RPMI7951 (cell line): ENCODE data around the gene CD40. TPM values are rescaled to one million over a fixed set of nuclear protein-coding genes. Genes with fewer than 3 reads are reported as not detected.

Source experiments
- DNase-seq: peaks from one replicate; pipeline ENCODE4 v3.0.0-alpha.2; 2012; ENCODE audit warnings: low read depth
- total RNA-seq: library from RNA; depleted of rRNA; stranded (reverse); fragments of >200 nt; shearing (Covaris generic); gene quantifications from 2 replicates; pipeline ENCODE4 v1.2.3, GENCODE V29; 2014

Gene CD40
- total RNA-seq, 1 experiment from 2014 or later, result 0.72 TPM

DNA sequence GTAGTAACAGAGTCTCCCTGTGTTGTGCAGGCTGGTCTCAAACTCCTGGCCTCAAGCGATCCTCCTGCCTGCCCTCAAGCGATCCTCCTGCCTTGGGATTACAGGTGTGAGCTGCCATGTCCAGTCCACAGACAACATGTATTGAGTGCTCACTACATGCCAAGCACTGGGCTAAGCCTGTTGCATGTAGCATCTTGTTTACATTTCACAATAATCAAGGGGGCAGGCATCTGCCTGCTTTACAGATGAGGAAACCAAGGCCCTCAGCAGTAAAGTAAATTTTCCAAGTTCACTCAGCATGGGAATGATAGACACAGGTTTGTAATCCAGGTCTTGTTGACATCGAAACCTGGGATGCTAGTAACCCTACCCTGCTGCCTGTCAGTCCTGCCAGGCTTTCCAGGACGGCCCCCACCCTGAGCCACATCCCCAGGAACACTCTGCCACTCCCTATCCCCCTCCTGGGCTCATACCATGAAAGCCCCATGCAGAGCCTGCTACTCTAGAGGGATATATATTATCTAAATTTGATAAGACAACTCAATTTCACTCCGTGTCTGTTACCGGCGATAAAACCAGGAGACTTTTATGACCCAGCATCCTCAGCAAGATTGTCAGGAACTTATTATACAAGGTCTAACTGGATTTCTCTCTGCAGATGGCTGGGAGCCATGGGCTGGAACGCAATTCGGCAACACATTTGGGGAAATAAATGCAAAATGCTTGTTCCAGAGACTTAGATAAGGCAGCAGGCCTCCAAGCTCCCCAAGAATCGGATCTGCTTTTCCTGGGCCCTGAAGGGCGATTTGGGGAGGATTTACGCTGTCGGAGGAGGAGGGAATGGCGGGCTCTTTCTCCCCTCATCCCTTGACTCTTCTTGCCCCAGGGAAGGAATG, 30.4 kb downstream of the CD40 start:
- no peak for DNase-seq

DNA sequence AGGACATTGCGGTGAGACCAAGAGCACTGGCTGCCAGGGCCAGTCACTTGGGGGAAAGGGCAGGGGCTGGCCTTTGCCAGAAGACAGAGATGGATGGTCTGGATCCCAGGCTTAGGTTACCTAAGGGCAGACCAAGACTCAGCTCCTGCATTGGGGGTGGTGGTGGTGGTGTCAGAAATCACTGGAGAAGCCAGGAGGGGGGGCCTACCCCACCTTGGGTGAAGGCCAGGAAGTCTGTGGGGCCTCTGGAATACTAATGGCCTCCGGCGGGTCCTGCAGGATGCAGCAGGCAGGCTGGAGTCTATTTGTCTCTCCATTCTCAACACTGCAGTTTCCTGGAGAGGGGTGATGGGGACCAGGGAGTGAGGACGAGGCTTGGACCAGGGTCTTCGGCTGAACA, 32.8 kb downstream of the CD40 start:
- no peak for DNase-seq

DNA sequence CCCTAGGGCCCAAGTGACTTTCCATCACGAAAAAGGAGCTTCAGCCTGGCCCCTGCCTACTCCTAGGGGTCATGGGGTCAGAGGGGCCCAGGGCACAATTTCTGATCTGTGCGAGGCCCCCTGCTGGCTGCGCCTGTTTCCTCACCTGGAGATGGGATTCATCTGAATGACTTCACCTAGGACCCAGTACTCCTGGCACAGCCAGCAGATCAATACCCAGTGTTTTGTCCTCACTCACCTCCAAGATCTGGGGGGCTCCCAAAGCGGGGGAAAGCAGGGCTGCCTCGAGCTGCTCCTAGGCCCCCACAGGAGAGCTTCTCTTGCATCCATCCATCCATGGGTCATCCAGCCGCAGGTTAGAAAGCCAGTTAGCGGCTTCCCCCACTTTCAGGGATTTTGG, 33.8 kb downstream of the CD40 start:
- no peak for DNase-seq

DNA sequence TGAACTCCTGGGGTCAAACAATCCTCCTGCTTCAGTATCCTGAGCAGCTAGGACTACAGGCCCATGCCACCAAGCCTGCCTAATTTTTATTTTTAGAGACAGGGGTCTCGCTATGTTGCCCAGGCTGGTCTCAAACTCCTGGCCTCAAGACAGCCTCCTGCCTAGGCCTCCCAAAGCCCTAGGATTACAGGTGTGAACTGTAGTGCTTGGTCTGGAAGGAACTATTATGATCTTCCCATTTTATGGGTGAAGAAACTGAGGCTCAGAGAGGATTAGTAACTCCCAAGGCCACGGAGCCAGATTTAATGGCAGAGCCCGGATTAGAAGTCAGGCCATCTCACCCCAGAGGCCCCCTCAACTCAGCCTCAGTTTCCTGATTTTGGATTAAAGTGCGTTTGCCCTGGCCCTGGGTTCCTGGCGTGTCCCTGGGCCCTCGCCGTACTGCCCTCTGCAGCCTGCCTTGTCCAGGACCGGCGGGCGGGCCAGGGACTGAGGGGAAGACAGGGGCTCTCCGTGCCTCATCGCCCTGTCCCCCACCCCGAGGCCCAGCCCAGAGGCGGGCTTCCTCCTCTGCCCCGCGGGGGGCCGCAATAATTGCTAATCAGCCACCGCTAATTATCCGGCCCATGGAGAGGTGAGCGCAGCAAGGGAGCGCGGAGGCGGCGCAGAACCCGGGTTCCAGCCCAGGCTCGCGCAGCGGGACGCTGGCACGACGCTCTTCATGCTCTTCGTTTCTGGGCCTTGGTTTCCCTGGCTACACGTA, 34.9 kb downstream of the CD40 start:
- DNase-seq, result no peak

DNA sequence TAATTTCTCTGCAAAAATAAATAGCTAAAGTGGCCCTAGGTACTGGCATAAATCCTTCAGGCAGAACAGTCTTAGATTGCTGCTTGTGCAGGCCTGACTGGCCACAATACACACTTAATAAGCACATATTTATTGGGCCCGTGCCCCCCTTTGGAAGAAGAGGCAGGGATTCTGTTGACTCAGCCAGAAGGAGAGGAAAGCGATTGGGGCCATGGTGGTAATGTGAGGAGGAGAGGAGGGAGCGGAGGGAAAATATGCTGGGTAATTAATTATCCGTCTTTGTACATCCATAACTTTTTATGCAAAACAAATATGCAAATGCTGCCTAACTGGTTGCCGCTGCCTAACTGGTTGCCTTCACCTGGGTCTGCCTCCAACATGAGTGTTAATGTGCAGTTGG, 36.2 kb downstream of the CD40 start:
- no peak for DNase-seq

DNA sequence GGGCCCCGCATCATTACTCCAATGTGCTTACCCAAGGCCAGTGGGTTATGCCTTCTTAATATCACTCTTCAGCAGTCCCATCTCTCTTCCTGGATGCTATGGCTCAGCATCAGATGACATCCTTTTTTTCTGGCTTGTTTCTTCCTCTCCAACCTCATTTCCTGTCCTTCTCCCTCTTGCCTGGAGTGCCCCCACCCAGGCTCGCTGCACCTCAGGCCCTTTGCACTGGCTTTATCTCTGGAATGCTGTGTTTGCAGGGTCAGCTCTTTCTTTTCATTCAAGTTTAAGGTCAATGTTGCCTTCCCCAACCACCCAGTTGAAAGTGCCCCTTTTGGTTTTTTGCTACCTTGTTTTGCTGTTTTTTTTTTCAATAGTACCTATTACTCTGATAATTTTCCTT, 36.7 kb downstream of the CD40 start:
- DNase-seq, result no peak

DNA sequence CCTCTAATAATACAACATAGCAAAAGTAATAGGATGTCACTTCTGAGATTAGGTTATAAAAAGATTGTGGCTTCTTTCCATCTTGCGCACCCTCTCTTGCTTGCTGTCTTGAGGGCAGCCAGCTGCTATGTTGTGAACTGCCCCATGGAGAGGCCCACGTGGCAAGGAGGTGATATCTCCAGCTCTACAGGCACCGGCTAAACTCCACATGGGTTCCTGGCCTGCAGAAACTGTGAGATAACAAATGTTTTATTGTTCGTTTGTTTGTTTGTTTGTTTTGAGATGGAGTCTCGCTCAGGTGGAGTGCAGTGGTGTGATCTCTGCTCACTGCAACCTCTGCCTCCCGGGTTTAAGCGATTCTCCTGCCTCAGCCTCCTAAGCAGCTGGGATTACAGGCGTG, 38.0 kb downstream of the CD40 start:
- no peak for DNase-seq

DNA sequence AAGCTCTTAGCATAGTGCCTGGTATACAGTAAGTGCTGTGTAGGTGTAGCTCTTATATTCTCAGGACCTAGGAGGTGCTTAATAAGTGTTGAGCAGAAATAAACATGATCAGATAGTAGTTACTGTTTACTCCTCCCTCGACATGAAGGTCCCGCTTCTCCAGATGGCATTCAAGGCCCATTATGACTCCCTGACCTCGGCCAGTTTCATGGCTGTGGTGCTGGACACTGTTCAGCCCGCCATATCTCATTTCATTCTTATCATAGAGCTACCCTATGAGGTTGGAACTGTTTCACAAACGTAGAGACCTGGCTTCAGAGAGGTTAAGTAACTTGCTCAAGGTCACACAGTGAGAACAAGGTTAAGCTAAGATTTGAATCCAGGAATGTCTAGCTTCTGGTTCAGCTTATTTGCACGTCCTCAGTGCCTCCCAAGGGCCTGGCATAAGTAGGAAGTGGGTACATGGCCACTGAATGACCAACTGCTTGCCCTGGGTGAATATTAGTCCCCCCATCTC, 39.0 kb downstream of the CD40 start:
- no peak for DNase-seq

DNA sequence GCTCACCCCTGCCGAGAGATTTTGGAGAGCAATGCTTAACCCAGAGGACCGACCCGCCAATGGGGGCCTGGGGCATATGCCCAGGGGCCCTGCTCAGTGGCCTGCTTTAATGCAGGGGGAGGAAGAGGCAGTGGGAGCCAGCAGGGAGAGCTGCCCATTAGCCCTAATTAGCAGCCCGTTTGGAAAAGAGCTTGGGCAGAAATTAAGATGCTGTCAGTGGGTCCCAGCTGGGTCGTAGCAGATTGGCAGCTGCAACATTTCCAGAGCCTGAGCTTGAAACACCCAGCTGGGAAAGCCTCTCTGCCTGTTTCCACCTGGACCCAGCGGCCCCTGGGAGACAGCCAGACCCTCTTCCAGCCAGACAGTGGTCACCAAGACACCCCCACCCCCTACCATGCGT, 39.5 kb downstream of the CD40 start:
- DNase-seq, result no peak

DNA sequence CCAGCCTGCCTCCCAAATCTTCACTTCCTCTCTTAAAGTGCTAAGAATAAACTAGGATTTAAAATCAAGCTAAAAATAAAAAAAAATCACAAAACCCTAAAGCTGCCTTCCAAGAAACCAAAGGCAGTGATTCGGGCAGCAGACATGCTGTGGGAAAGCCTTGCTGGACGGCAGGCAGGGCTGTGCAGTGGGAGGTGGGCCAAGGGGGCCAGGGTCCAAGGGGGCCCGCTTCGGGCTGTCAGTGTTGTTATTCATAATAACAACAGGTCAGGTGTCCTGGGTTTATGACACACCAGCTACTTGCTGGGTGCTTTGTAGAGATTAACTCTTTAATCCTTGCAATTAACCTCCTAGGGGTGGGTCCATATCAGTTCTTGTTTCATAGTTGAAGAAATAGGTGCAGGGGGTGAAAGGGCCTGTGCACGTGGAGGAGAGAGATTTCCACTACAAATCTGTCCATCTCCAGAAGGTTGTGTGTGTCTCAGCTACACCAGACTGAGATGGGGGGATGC, 40.4 kb downstream of the CD40 start:
- DNase-seq, result no peak

DNA sequence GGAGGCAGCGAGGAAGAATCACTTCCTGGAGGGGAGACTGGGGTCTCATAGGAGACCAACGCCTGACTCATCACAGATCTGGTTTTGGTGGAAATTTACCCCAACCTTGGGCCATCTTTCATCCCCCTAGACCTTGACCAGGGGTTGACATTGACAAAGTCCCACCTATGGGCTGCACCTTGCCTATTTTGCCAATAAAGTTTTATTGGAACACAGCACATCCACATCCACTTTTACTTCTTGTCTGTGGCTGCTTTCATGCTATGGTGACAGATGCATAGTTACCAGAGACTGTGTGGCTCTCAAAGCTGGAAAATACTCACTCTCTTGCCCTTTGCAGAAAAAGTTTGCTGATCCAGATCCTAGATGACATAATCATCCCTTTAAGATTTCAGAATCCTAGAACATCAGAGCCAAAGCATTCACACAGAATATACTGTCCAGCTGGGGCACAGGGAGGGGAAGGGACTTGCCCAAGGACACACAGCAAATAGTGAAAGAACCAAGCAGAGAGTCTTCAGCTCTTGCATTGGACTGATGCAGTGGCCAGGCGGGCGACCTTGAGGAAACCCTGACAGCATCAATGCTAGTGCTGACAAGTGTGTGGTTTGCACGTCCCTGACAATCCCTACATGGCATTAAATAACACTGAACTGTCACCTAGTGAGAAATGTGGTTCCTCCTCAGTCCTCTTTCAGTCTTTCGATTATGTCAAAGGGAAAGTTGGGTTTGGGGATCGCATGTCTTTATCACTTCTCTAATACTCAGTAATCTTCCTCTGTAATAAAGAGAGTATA, 41.2 kb downstream of the CD40 start:
- DNase-seq, result no peak

DNA sequence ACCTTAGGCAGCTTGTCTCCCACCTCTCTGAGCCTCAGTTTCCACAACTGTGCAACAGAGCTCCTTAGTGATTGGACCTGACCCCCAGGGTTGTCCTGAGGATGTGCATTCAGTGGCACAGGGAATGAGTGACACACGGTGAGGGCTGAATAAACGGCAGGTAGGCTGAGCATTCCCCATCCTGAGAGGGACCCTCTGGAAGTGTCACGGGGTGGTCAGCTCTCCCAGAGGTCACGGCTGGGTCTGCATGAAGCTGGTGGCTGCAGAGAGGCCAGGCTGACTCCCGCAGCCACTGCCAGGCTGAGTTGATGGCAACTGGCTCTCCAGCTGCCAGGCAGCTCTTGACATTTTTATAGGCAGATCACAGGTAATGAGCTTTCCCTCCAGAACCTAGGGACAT, 42.5 kb downstream of the CD40 start:
- no peak for DNase-seq

DNA sequence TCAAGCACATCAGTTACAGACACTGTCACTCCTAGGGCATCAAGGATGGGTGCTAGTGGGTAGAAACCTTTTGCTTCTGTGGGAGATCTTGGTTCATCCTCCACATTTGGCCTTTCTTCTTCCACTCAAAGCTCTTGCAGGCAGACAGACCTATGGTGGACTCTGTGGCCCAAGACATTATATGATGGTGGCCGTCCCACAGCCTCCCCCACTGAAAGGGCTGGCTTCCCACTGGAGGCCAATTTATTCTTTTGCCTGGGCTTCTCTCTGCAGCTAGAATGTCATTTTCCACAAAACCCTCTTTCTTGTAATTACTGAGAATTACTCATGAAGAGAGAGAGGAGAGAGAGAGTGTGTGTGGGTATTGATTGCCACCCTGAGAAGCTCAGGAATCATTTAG, 43.8 kb downstream of the CD40 start:
- DNase-seq, result no peak

DNA sequence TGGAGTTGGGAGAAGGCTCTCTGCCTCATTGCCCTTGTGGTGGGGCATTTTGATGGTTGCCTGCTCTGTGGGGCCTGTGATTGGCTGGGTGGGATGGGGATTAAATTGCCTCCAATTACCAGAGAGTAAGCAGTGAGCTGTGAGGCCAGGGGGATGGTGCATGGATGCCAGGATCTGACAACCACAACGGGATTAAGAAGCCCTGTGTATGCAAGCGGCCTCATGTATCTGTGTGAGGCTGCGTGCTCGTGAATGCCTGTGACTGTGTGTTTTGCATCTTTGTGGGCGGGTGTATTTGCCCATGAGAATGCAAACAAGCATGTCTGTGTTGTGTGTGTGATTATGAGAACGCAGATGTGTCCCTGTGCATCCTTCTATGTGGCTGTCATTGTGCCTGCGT, 46.1 kb downstream of the CD40 start:
- no peak for DNase-seq

DNA sequence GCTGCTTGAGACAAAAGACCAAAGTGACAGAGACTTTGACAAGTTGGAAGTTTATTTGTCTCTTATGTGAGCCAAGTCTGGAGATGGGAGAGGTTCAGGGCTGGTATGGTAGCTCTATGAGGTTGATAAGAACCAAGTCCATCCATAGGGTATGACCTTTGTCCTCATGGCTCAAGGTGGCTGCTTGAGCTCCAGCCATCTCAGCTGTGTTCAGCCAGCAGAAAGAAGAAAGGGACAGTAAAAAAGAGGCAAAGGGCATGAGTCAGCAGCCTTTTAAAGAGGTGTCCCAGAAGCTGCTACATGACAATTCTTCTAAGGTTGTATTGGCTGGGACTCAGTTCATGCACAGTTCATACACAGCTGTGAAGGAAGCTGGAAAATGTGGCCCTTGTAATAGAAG, 49.0 kb downstream of the CD40 start:
- DNase-seq, result no peak

DNA sequence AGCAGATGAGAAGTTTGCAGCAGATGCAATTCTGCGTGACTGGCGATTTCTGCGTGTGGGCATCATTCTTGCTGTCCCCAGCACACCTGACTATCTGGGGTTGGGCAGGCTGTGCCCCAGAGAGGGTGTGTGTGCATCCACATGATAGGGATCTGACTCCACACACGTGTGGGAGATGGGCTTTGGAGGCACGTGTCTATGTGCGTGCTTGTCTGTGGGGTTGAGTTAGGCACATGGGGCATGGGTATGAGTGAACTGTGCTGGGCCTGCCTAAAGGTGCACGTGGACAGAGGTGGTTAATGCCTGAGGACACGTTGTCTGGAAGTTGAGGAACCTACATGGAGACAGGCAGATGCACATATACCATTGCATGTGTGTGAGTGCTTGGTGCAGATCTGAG, 50.3 kb downstream of the CD40 start:
- no peak for DNase-seq

DNA sequence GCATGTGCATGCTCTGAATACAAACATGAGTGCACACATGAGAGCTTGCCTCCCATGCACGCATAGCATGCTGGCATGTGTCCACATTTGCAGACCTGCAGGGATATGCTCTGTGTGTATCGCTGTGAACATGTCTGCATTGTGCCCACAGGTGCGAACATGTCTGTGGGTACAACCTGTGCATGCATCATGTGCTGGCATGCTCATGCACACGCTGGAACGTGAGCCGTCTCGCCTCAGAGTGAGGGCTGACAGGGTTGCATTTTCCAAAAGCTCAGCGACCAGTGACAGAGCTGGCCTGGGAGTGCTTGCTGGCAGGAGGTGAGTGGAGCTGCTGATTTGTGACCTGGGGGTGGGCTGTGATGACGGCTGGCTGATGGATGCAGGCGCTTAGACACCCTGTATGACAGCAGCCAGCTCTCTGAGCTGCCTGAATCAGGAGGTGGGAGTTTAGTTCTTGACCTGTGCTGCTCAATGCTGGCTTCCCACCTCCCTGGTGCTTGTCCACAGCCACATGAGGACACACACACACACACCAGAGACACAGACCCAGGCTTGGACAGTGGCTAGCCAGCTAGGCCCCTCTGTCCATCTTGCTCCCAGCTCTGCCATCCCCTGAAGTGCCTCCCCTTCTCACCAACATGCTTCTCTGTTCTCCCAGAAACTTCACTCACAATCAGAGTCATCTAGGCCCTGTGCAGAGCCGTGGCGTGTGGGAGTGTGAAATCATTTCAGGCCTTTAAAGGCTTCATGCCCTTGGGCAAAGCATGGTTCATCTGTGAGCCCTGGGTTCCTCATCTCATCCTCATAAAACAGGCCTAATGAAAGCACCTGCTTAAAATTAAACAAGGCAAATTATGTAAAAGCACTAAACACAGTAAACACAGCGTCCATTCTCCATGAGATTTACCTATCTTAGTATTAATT, 51.4 kb downstream of the CD40 start:
- no peak for DNase-seq

DNA sequence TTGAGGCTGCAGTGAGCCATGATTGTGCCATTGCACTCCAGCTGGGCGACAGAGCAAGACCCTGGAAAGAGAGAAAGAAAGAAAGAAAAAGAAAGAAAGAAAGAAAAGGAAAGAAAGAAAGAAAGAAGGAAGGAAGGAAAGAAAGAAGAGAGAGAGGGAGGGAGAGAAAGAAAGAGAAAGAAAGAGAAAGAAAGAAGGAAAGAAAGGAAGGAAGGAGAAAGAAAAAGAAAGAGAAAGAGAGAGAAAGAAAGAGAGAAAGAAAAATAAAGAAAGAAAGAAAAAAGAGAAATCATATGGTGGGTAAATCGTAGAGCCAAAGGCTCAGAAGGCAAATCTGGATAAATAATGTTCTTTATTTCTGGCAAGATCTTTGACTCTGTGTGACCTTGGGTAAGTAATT, 53.4 kb downstream of the CD40 start:
- DNase-seq, result no peak

DNA sequence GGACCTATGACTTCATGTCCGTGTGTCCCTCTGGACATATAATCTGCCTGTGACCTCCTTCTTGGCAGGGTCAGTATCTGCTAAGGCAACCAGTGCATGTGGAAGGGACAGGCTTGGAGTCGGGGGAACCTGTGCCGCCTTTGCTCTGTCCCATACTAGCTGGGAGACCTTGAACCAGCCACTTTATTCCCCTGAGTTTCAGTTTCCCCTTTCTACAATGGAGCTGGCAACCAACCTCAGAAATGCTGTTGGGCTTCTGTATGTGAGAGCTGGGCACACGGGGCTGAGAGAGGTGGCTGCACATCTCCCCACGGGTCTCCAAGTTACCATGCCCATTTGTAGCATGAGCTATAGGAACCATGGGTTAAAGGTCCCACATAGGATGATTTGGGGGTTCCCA, 53.8 kb downstream of the CD40 start:
- no peak for DNase-seq

DNA sequence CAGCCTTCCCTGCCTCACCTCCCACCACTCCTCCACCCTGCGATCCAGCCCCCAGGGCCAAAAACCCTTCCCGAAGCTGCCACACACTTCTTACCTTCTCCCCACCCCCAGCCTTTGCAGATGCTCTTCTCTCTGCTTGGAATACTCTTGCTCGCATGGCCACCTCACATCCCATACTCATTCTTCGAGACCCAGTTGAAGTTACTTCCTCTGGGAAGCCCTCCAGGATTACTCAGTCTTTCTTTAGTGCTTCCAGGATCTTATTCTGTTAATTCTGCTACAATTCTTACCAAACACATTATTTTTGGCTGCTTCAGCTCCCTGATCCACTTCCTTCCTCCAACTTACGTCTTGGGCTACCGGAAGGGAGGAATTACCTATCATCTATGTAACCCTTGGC, 54.3 kb downstream of the CD40 start:
- no peak for DNase-seq

DNA sequence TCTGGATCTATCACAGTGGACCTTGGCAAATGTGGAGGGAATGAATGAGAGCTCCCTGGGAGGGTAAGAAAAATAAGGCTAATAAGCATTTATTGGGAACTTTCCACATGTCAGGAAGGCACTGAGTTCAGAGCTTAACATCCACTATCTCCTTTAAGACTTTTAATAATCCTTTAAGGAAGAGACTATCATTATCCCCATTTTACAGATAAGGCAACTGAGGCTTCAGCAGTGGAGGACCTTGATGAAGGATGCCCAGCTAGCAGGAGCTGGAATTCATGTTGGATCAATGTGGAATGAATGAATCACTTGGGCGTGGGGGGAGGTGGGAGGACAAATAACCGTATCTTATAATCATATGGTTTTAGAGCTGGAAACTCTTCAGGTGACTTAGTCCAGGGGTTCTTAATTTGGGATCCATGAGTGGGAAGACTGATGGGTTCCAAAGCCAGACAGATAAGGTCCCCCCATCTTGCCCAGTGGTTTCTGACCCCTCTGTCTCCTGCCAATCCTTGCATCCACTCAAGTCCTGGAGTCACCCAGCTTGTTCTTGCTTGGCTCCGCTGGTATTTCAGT, 54.9 kb downstream of the CD40 start:
- DNase-seq, result no peak
